ENCODE results near the gene TMEM60. TPM values are rescaled to one million over a fixed set of nuclear protein-coding genes. Genes with fewer than 3 reads are reported as not detected.

TMEM60 gene
- total and polyA plus RNA-seq, 2 of the 13 experiments (the other 11 are each of a cell fraction or from before 2014, with no cell fraction given): 25.6 to 27.7 TPM

GRCh38 chr7:77797734-77798393 lies 370 bp downstream of the TMEM60 start (continued):
- TF ChIP-seq HIC2 (CRISPR knock-in tag; IDR thresholded peaks at IDR 0.05; ENCODE audit: low read depth): no peak
- TF ChIP-seq ZNF513 (CRISPR knock-in tag; conservative IDR thresholded peaks at IDR 0.05): no peak
- TF ChIP-seq IRX3 (CRISPR knock-in tag; IDR thresholded peaks at IDR 0.05; ENCODE audit: borderline replicate concordance, low read depth): 0 out of 2 replicates have a peak, but pooled peaks have one; percentile 2
- TF ChIP-seq ADNP (CRISPR knock-in tag; IDR thresholded peaks at IDR 0.05): no peak
- no peak for TF ChIP-seq ZNF577 (CRISPR knock-in tag; IDR thresholded peaks at IDR 0.05; ENCODE audit: borderline replicate concordance, low read depth)
- no peak for TF ChIP-seq HMG20A (CRISPR knock-in tag; IDR thresholded peaks at IDR 0.05; ENCODE audit: borderline replicate concordance)
- TF ChIP-seq GABPB1 (CRISPR knock-in tag; IDR thresholded peaks at IDR 0.05): no peak
- TF ChIP-seq ZMAT3 (CRISPR knock-in tag; conservative IDR thresholded peaks at IDR 0.05): no peak
- no peak for TF ChIP-seq TBX3 (IDR thresholded peaks at IDR 0.05; ENCODE audit: borderline replicate concordance)
- TF ChIP-seq ZNF772 (CRISPR knock-in tag; IDR thresholded peaks at IDR 0.05): peak; percentile 42; the same call in 1 of the 2 replicates
- no peak for TF ChIP-seq ZNF253 (CRISPR knock-in tag; IDR thresholded peaks at IDR 0.05; ENCODE audit: borderline replicate concordance)
- TF ChIP-seq ZNF614 (CRISPR knock-in tag; IDR thresholded peaks at IDR 0.05; ENCODE audit: borderline replicate concordance): no peak
- no peak for TF ChIP-seq SP140L (CRISPR knock-in tag; IDR thresholded peaks at IDR 0.05; ENCODE audit: borderline replicate concordance)
- peak; percentile 65 for TF ChIP-seq ZFY (CRISPR knock-in tag; IDR thresholded peaks at IDR 0.05)
- TF ChIP-seq RBM39 (IDR thresholded peaks at IDR 0.05; ENCODE audit: low read depth, low read length, poor library complexity, severe bottlenecking): no peak
- peak; percentile 73; the same call in 1 of the 2 replicates for TF ChIP-seq SNAPC4 (CRISPR knock-in tag; IDR thresholded peaks at IDR 0.05)
- no peak for TF ChIP-seq SCMH1 (CRISPR knock-in tag; IDR thresholded peaks at IDR 0.05; ENCODE audit: borderline replicate concordance)
- no peak for TF ChIP-seq TCF7L2 (IDR thresholded peaks at IDR 0.05; ENCODE audit: low read depth, low read length)
- no peak for TF ChIP-seq ZNF576 (CRISPR knock-in tag; IDR thresholded peaks at IDR 0.05)
- TF ChIP-seq ARHGAP35 (CRISPR knock-in tag; IDR thresholded peaks at IDR 0.05; ENCODE audit: borderline replicate concordance): no peak

All from HepG2 (cell line).